Endometrial microvascular endothelial cells (primary cell): Measurements from ENCODE around the gene ANKRD40. TPM values are rescaled to one million over a fixed set of nuclear protein-coding genes. Genes with fewer than 3 reads are reported as not detected.

Experiments used
- in situ Hi-C: cut with HindIII; loops from 2 replicates; pipeline ENCODE4 v1.10.0; 2017; ENCODE audit warnings: low sequenced_read_pairs, low pct_unique_long_range_greater_than_20kb; ENCODE audit errors: inconsistent ontology term
- total RNA-seq: library from RNA; depleted of rRNA; stranded (reverse); fragments of >200 nt; gene quantifications from one replicate; pipeline ENCODE4 v1.2.3, GENCODE V29; 2015; ENCODE audit errors: inconsistent ontology term

ANKRD40 gene
- total RNA-seq, 1 donor from 2014 or later: 43.2 TPM

GRCh38 chr17:50661348-50661747 is 46.4 kb downstream of the ANKRD40 start:
- in situ Hi-C loops: no loop called here

- in situ Hi-C loops: no loop called here
Measured at GRCh38 chr17:50660887-50661345, 46.8 kb downstream of the ANKRD40 start.

- in situ Hi-C loops: no loop called here
Measured at GRCh38 chr17:50660042-50660886, 47.5 kb downstream of the ANKRD40 start.

GRCh38 chr17:50659179-50659578 is 48.5 kb downstream of the ANKRD40 start:
- in situ Hi-C loops: no loop called here

- in situ Hi-C loops: no loop called here
Measured at GRCh38 chr17:50658616-50659015, 49.1 kb downstream of the ANKRD40 start.

- in situ Hi-C loops: no loop called here
Measured at GRCh38 chr17:50657627-50658026, 50.1 kb downstream of the ANKRD40 start.

- in situ Hi-C loops: no loop called here
Measured at GRCh38 chr17:50657054-50657453, 50.7 kb downstream of the ANKRD40 start.

- in situ Hi-C loops: no loop called here
Measured at GRCh38 chr17:50656509-50656908, 51.2 kb downstream of the ANKRD40 start.

GRCh38 chr17:50653738-50654137 is 54.0 kb downstream of the ANKRD40 start:
- in situ Hi-C loops: no loop called here

- in situ Hi-C loops: no loop called here
Measured at GRCh38 chr17:50651661-50652060, 56.1 kb downstream of the ANKRD40 start.

GRCh38 chr17:50649042-50649908 is 58.4 kb downstream of the ANKRD40 start:
- in situ Hi-C loops: no loop called here

GRCh38 chr17:50647187-50647586 is 60.5 kb downstream of the ANKRD40 start:
- in situ Hi-C loops: no loop called here

GRCh38 chr17:50645748-50646682 is 61.7 kb downstream of the ANKRD40 start:
- in situ Hi-C loops: no loop called here

Other genes starting within 250 kb of the ANKRD40 start
- gene CHAD, start 239.0 kb downstream of the ANKRD40 start, total RNA-seq: not detected
- 33.2 TPM for gene RSAD1, start 229.1 kb downstream of the ANKRD40 start, total RNA-seq
- 5.5 TPM for gene MYCBPAP, start 199.5 kb downstream of the ANKRD40 start, total RNA-seq
- not detected for gene EPN3, start 175.2 kb downstream of the ANKRD40 start, total RNA-seq
- gene SPATA20, start 160.7 kb downstream of the ANKRD40 start, total RNA-seq: 90.3 TPM
- not detected for gene CACNA1G, start 147.2 kb downstream of the ANKRD40 start, total RNA-seq
- gene ABCC3, start 73.0 kb downstream of the ANKRD40 start, total RNA-seq: 34.9 TPM
- gene LUC7L3, start 11.7 kb upstream of the ANKRD40 start, total RNA-seq: 15.7 TPM
- gene ANKRD40CL, start 59.6 kb upstream of the ANKRD40 start, total RNA-seq: not detected
- gene WFIKKN2, start 127.7 kb upstream of the ANKRD40 start, total RNA-seq: not detected
- 7.2 TPM for gene TOB1, start 158.4 kb upstream of the ANKRD40 start, total RNA-seq